Endometrium (tissue), 2 donors: Measurements from ENCODE around the gene ZNF580.

Experiments
- FAIRE-seq: peaks from 2 replicates; lab custom pipeline; 2012; peaks lifted over from hg19 to GRCh38; lab: Jason Lieb, UNC
- donor health status: control.
- donor health status: control.

ZNF580 gene

DNA sequence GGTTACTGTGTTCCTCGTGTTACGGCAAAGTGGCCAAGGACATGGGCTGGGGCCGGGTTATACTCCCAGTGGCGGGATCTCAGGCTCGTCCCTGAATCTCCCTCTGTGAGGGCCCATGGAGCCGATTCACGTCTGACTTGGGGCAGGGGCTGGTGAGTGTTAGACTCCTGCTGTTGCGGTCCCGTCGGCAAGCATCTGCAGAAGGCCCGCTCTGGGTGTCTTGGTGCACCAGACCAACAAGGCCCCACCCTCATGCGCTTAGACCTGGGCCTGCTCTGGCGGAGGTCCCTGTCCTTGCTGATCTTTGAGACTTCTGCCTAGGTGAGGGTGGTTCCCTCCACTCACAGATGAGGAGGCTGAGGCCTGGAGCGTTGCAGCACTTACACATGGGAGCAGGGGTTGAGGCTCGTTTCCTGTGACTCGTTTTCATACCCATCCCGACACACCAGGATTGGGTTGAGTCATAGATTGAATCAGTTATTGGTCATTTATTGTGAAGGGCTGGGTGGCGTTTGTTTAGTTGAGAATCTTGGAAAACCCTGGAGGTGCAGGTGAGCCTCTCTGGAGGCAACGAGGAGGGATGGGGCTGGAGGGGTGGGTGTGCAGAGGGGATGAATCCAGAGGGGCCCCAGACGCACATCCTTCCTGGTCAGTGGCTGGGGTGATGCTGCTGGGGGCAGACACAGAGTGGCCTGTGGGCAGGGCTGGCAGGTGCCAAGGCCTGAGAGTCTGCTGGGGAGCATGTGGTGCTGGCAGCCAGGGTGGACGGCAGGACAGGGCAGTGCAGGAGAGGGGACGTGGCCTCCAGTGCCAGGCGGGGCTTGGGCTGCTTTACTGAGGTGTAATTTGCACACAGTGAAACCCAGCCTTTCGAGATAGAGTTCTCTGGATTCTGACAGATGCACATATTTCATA lies 38.8 kb downstream of the ZNF580 start:
- no peak for FAIRE-seq

DNA sequence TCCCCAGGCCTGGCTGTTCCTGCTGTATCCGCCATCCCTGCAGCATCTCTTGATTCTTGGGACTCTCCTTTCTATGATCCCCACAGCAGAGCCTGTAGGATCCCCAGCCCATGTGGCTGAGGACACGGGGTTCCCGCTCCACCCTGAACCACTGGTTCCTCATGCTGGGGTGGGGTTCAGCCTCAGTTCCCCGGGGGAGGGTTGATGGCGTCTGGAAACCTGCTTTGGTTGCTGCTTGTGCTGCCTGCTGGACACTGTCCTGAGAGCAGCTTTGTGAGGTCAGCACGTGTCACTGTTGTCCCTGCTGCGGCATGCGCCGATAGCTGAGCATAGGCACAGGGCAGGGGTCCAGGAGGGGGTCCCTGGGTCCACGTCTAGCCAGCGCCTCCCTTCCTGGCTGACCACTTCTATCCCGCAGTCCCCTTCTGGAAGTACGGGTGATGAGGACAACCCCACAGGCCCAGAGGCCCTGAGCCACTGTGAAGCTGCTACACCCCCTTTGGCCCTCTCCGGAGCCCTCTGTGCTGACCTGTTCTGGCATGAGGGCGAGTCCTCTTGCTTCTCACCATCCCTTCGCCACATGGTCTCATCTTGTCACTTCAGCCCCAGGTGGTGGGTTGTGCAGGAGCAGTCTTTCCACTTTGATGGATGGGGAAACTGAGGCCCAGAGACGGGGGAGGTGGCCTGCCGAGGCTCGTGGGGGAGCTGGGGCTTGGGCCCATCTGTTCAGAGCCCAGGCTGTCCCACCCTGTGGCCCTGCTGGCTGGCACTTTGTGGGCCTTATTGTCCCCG lies 39.7 kb downstream of the ZNF580 start:
- no peak for FAIRE-seq

DNA sequence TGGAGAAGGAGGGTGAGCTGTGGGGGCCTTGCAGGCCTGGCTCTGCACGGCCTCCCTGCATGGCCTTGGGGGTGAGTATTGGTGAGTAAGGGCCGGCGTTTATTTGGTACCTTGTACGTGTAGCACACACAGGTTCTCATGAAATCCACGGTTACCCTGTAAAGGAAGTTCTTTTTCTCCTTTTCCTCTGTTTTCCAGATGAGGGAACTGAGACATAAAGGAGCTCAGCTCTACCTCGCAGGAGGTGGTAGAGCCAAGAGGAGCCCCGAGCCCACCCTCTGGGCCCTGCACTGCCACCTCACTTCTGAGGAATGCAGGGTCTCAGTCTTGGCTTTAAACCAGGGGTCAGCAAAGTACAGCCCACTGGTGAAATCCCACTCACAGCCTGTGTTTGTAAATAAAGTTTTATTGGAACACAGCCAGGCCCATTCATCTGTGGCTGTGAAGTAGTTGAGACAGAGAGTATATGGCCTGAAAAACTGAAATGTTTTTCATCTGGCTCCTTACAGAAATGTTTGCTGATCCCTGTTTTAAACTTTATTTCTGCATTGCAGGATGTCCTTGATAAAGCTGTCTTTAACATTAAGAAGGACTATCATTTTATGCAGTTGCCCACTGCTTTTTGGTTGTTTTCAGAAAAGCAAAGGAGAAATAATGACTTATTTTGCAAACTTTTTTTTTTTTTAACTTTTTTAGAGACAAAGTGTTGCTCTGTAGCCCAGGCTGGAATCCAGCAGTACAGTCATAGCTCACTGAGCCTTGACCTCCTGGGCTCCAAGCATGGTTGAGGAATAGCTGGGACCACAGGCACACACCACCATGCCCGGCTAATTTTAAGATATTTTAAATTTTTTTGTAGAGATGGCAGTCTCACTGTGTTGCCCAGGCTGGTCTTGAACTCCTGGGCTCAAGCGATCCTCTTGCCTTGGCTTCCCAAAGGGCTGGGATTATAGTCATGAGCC lies 40.6 kb downstream of the ZNF580 start:
- no peak for FAIRE-seq

DNA sequence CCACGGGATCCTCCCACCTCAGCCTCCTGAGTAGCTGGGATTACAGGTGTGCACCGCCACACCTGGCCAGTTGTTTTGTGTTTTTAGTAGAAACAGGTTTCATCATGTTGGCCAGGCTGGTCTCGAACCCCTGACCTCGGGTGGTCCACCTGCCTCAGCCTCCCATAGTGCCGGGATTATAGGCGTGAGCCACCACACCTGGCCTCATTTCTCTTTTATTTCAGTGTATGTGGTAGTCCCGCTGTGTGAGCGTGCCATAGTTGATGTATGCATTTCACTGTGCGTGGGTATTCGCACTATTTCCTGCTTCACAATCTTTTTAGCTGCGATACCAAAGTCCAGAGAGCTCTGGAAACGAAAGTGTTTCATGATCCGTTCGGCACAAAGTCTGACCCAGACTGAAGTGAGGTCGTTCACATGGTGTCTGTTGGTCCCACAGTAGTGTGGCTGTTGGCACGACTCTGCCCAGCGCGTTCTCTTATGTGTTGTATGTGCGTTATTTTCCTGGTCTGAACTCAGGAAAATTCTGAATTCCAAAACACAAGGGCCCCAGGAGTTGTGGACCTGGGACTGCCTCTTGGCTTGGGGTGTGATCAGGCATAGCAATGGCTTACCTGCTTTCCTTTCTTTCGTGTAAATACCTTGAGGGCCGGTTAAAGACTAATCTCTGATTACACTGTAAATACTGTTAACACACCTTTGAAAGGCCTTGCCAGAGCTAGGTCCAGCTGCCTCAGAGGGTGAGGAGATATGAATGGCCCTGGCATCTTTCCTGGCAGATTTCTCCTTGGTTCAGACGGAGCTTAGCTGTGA lies 42.9 kb downstream of the ZNF580 start:
- no peak for FAIRE-seq

DNA sequence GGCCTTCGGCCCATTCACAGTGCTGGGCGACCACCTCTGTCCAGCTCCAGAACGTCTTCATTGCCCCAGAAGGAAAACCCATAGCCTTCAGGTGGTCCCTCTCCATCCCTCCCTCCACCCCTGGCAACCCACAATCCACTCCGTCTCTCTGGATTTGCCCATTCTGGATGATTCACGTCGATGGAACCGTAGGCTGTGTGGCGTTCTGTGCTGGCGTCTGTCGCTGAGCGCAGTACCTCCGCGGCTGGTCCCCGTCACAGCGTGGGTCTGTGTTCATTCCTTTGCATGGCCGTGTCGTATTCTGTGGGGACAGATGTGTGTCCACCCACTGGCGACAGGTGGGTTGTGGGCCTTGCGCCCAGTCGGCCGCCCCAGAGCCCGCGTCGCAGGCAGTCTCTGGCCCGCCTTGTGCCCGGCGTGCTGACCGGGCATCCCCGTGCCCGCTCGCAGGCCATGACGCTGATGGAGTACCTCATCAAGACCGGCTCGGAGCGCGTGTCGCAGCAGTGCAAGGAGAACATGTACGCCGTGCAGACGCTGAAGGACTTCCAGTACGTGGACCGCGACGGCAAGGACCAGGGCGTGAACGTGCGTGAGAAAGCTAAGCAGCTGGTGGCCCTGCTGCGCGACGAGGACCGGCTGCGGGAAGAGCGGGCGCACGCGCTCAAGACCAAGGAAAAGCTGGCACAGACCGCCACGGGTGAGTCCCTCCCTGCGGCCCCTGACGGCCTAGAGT lies 44.3 kb downstream of the ZNF580 start:
- no peak for FAIRE-seq

DNA sequence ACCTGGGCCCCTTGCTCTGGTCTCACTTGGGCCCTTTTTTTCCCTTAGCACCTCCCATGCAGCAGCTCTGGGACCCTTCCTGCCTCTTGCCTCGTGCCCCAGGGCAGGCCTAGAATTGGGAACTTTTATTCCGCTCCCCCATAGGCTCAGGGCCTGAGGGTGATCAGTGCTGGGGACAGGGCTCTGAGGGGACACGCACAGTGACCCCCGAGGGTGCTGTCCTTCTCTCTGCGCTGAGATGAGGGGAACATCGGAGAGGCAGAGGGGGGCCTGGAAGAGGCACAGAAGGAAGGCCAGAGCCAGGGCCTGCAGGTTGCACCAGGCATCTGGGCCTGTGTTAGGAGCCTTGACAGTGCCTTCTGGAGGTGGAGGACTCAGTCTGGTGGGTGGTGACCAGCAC lies 45.0 kb downstream of the ZNF580 start:
- FAIRE-seq, result no peak

DNA sequence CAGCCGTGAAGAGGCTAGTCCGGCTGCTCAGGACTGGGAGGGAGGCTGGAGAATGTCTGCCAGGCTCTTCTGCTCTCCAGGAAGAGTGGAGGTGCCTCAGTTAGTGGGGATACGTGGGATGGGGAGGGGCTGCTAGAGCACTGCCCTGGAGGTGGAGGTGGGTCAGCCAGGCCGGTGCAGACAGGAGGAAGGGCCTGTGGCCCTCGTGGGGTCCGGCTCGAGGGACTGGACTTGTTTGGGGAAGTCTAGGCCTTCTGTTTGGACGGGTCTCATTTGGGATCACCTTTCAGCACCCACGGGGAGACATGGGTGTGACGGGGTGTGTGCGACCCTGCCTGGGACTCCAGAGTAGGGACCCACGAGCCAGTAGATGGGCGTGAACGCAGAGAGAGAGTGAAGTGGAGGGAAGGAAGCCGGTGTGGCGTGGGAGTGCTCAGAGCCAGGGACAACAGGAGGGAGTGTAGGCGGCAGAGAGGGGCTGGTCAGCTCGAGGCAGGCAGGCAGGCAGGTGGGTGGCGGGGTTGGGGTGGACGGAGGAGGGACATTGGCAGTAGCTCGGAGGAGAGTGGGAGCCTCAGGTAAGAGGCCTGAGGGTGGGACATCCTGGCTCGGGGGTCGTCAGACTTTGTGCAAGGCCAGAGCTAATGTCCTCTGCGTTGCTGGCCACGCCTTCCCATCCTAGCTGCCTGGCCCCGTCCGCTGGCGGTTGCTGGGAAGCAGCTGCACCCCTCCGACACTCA lies 45.7 kb downstream of the ZNF580 start:
- no peak for FAIRE-seq

DNA sequence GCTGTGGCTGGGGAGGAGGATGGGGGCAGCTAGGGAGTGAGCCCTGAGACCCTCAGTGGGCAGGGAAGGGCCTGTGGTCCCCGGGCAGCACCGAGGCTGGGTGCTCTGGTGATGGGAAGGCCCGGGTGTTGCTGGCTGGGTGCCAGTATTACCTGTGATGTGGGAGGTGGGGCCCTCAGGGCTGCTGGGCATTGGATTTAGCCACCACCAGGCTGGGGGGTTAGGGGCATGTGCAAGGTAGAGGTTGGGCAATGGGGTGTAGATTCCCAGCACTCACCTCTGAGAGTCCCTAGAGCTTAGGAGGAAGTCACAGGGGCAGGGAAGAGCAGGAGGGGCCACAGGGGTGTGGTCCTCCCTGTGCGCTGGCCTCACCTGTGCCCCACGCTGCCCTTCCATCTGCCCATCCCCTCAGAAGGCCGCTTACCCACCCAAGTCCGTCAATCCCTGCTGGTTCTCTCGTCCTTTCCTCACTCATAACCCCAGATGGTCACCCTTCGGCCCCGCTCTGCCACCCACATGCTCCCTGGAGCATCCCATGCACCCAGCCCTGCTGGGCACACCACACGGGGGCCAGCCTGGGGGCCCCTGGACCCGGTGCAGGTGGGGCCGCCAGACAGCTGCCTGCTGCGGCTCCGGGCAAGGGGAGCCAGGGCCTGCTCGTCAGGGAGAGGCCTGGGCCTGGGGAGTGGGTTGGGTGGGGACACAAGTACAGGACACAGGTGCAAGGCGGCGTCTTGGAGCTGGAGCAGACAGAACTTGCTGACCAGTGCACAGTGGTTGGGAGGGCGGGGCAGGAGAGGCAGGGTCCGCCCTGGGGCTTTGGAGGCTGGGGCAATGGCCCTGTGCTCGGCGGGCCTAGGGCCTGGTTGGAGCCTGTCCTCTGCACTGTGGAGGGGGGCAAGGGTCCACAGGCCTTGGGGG lies 46.7 kb downstream of the ZNF580 start:
- FAIRE-seq, result no peak

DNA sequence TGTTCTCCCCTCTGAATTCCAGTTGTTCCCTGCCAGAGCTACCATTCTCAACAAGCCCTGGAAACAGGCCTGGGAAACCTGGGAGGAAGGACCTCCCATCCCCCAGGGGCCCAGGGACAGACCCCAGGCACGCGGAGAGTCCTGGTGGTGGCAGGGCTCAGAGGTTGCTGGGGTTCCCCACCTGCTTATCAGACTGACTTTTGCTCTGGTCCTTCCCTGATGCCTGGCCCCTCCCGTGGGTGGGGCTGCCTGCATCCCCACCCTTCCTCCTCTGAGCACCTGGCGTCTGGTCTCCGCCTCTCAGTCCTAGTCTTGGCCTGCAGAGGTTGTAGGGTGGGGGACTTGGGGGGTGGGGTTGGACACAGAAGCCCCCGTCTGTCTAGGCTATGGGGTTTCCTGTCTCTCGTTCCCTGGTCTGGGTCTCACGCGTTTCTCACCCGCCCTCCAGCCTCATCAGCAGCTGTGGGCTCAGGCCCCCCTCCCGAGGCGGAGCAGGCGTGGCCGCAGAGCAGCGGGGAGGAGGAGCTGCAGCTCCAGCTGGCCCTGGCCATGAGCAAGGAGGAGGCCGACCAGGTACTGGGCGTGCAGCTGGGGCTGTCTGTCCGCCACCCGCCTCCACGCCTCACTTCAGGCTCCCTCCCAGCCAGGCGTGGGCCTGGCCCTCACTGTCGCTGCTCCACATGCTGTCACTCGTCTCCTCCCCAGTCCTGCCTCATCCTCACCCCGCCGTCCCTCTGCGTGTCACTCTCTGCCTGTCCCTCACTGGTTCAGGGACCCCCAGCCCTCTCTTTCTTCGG lies 47.8 kb downstream of the ZNF580 start:
- no peak for FAIRE-seq

DNA sequence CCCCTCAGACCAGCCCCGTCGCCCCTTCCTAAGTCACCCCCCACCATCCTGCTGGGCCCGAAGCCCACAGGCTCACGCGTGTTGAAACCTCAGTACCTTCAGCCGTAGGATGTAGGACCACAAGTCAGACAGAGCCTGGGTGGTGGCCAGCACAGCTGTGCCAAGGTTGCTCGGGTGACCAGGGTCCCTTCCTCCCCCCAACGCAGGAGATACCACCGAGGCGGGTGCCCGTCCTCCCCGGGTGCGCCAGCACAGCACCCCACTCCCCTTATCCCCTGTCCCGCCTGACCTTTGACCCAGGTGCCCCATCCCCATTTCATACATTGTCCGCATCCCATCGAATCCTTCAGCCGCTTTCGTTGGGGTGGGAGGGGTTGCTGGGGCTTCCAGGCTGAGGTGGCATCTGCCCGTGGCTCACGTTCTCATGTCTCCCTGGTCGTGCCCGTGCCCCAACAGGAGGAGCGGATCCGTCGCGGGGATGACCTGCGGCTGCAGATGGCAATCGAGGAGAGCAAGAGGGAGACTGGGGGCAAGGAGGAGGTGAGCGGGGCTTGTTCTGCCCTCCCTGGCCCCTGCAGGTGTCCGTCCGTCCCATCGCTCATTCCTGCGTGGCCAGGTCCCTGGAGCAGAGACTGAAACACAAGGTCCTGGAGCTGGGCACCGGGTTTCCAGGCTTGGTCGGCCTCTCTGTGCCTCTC lies 48.8 kb downstream of the ZNF580 start:
- no peak for FAIRE-seq

DNA sequence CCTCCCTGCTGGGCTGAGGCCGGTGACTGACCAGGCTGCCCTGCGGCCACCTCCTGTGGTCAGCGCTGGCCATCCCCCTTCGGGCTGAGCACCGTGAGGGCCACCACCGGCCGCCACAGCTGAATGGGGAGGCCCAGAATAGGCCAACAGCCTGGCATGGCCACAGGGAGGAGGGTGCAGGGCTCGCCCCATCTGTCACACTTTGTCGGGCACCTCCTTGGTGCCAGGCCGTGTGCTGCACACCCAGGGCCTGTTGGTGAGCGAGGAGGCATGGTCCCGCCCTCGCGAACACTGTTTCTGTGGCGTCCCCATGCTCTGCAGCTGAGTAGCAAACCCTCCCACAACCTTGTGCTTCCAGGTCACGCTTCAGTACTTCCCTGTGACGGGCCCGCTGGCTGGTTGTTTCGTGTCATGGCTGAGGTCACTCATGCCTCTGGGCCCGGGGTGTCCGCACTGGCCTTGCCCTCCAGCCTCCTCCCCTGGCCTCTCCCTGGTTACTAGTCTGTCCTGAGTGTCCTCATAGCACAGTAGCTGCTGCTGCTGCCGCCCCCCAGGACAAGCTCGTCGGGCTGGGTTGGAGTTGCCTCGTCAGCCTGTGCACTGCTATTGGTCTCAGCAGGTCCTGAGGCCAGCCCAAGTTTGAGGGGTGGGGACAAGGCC lies 49.4 kb downstream of the ZNF580 start:
- no peak for FAIRE-seq

DNA sequence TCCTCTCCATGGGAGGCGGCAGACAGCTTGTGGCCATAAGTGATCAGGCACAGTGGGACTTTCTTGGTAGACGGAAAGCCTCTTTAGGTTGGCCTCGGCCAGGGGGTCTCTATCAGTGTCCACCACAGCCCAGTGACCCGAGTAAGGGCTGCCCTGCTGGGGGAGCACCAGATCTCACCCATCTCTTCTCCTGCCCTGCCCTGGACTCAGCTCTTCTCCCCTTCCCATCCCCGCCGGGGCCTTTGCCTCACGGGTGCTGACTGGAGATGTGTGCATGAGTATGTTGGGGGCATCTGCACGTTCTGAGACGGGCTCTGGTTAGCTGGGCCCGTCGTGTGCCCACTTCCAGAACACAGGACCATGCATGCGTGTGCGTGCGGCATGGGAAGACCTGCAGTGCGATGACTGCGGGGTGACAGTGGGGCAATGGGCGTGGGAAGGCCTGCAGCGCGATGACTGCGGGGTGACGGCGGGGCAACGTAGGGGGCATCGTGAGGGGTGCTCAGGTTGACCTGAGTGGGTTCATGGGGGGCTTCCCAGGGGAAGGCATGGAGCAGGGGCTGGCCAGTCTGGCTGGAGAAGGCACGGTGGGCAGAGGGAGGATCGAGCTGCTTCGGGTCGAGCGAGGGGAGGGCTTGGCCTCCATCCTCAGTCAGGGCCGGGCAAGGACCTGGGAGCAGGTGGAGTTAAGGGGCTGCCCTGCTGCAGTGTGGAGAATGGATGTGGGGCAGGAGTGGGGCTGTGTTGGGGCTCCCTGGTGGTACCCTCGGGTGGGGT lies 50.2 kb downstream of the ZNF580 start:
- no peak for FAIRE-seq

DNA sequence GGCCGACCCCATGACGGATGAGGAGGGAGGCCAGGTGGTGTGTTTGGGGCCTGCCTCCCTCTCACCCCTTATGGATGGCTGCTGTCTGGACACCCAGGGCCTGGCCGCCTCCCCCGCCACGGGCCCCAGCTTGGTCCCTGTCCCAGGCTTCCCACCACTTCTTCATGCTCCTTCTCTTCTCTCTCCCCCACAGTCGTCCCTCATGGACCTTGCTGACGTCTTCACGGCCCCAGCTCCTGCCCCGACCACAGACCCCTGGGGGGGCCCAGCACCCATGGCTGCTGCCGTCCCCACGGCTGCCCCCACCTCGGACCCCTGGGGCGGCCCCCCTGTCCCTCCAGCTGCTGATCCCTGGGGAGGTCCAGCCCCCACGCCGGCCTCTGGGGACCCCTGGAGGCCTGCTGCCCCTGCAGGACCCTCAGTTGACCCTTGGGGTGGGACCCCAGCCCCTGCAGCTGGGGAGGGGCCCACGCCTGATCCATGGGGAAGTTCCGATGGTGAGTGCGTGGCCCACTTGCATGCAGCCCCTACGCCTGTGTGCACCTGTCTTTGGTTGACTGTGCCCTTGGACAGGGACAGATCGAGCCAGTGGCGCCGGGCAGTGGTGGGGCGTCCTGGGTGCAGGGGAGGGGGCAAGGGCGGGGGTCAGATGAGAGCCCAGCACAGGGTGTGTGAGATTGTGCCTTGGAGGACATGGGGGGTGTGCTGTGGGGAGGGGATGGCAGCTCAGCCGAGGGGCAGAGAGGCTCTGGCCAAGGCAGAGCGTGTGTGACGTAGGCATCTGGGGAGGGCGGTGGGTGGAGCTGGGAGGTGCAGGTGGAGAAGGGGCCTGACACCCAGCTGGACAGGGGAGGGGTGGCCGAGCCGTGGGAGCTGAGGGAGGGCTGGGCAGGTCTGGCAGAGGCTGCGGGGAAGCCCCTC lies 51.0 kb downstream of the ZNF580 start:
- FAIRE-seq, result no peak

DNA sequence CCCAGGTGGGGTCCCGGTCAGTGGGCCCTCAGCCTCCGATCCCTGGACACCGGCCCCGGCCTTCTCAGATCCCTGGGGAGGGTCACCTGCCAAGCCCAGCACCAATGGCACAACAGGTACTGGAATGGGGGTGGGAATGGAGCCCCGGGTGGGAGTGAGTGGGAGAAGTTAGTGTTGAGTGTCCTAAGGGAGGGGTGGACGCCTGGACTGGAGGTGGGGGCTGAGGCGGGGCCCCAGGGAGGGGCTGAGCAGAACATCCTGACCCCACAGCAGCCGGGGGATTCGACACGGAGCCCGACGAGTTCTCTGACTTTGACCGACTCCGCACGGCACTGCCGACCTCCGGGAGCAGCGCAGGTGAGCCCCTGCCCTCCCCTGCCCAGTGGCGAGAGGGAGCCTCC lies 51.9 kb downstream of the ZNF580 start:
- no peak for FAIRE-seq
